Mucosa of stomach (tissue), 1 donor: ENCODE measurements around the gene BEX3.
"Not testable (repeated sequence)": the region's sequence is repeated elsewhere in the genome, so short reads cannot be mapped to it uniquely, and the experiment has no call there.

Experiments used
- H3K27me3 ChIP-seq: one replicate; pipeline ENCODE4 v1.7.0; 2013; ENCODE audit warnings: mild to moderate bottlenecking, low read length; ENCODE audit not compliant: control insufficient read depth, insufficient read depth
- H3K36me3 ChIP-seq: one replicate; pipeline ENCODE4 v1.7.0; 2013; ENCODE audit warnings: low read length; ENCODE audit not compliant: control insufficient read depth, insufficient read depth
- H3K4me1 ChIP-seq: one replicate; pipeline ENCODE4 v1.7.0; 2013; ENCODE audit warnings: mild to moderate bottlenecking, low read length; ENCODE audit not compliant: control insufficient read depth, insufficient read depth
- H3K4me3 ChIP-seq: one replicate; pipeline ENCODE4 v1.7.0; 2013; ENCODE audit warnings: low read length
- H3K9ac ChIP-seq: one replicate; pipeline ENCODE4 v1.7.0; 2013; ENCODE audit warnings: mild to moderate bottlenecking, low read length, moderate library complexity
- H3K9me3 ChIP-seq: one replicate; pipeline ENCODE4 v1.7.0; 2013; ENCODE audit warnings: mild to moderate bottlenecking, low read length, moderate library complexity; ENCODE audit not compliant: control insufficient read depth
- donor health status: Pancreatic carcinoma.

The BEX3 gene

DNA sequence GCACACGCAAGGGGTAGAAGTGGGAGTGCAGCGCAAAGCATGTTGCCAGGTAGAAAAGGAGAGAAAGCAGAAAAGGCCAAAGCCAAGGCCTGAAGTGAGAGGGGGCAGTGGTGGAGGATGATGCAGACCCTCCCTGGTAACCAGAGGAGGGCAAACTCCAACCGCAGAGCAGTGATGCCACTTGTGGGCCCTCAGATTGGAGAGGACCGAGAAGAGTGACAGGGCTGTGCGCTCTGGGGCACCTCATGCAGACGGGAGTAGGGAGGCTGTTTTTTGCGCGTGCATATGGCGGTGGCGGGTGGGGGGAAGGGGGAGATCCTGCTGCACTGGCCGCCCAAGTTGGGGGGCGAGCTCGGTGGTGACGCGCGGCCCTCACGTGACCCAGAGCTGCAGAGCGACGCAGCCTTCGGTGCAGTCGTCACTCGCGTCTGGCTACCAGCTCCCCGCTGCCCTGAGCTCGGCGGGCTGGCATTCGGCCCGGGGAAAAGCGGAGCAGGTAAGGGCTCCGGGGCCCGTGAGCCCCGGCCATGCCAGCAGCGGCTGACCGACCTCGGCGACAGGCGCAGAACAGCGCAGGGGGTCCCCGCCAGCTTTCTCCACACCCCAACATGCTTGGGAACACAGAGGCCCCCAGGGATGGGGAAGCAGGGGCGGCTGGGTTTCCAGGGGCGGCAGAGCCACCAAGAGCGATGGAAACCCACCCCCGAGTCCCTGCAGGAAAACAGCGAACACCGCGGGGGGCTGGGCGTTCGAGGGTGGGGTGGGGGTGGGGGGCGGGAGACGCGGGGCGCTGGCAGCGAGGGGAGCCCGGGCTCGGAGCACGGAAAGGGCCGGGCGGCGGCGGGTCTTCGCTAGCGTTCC, at the start of gene BEX3:
BEX3 (plus strand) TSS at position 421 of the 861 bp plus-strand sequence. CDS start 984 bp downstream, outside the sequence.
- Histone ChIP-seq H3K27me3 (no peaks in the 10 kb centered on the region), H3K36me3 (no peaks in the 10 kb centered on the region), H3K4me3 (no peak within 1 kb of the TSS), H3K9me3 (no peaks in the 10 kb centered on the region), H3K9ac (peak within 1 kb of the TSS; percentile 62), H3K4me1 (no peaks in the 10 kb centered on the region)

DNA sequence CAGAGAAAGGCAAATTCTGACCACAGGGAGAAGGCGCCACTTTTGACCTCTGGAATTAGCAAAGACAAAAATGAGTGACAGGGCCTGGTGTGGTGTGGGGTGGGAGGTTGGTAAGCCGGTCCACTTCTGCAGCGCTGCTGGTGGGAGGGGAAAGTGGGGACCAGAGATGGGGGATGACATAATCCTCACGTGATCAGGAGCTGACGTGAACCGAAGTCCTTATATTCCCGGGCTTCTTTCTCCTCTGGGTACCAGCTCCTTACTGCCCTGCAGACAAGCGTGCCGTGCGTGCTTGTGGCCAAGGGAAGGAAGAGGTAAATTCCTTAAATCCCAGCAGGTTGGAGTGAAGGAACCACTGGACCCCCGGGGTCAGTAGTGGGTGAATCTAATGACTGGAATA, 46.3 kb upstream of the BEX3 start, which contains the start of gene TCEAL7:
TCEAL7 (plus strand) TSS at position 249 of the 400 bp plus-strand sequence. CDS start 1,165 bp downstream, outside the sequence.
- H3K36me3 ChIP-seq = no peaks in the 10 kb centered on the region
- peaks cover 4% of the 10 kb centered on the region for H3K27me3 ChIP-seq
- H3K4me1 ChIP-seq = no peaks in the 10 kb centered on the region
- H3K9ac ChIP-seq = no peak within 1 kb of the TSS
- H3K4me3 ChIP-seq = no peak within 1 kb of the TSS
- H3K9me3 ChIP-seq = no peaks in the 10 kb centered on the region

DNA sequence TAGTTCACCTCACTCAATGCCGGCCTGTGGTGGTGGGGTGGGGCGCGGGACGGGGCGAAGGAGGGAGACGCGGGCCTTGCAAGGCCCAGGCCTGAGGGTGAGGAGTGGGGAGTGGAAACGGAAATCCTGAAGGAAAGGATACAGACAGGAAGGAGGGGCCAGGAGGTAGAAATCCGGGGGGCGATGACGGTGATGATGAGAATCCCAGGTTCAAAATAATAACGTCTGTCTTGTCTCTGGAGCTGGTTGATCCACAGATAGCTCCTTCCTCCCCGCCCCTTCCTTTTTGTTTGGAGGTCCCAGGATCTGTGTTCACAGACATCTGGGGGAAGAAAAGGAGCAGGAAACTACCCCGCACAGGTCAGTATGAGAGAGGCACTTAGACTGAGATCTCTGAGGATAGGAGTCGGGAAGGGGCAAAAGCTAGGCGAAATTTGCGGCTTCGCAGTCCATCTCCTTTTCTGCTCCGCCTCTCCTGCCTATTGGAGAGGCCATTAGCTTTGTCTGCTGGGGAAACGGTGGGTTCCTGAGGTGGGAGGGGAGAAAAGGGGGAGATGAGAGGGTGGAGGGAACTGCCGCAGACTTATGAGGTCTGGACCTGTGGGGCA, 45.6 kb upstream of the BEX3 start:
- Histone ChIP-seq H3K36me3 (no peaks in the 10 kb centered on the region), H3K9me3 (no peaks in the 10 kb centered on the region), H3K4me3 (no peak overlapping the region), H3K4me1 (no peaks in the 10 kb centered on the region), H3K9ac (no peak overlapping the region), H3K27me3 (peaks cover 4% of the 10 kb centered on the region)

DNA sequence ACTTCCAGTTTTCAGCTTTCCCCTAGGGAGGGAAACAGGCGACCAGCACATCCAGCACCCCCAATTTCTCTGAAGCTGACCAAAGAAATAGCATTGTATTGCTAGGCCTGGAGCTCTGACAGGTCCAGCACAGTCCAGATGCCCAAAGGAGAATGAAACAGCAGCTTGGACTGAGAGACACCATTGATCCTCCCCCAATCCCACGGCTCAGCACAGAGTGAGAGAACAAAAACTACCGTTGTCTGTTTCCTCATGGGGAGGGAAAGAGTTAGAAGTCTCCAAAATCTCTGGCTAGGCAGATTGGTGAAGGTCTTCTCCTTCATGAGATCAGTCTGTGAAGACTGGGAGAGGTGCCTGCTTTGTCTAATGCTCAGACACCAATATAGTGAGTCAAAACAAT, 37.7 kb upstream of the BEX3 start:
- Histone ChIP-seq H3K36me3 (no peaks in the 10 kb centered on the region), H3K4me1 (no peaks in the 10 kb centered on the region), H3K9ac (no peak overlapping the region), H3K27me3 (no peaks in the 10 kb centered on the region), H3K4me3 (no peak overlapping the region), H3K9me3 (no peaks in the 10 kb centered on the region)

DNA sequence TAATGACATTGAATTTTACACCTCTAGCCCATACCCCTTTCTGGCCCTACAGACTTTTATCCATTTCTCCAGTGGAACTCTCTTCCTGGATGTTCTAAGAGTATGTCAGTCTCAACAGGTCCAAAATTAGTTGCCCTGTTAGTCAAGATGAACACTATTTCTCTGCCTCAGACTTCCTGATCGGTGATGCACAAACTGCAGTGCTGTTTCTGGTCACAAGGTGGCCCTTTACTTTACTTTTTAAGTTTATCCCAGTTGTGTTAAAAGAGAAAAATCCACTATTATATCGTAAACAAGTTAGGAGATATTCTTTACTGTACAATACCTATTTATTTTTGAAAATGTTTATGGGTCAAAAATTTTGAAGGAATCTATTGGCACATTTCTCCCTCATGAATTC, 33.2 kb upstream of the BEX3 start:
- no peak overlapping the region for H3K4me3 ChIP-seq
- H3K4me1 ChIP-seq = no peaks in the 10 kb centered on the region
- no peak overlapping the region for H3K9ac ChIP-seq
- H3K36me3 ChIP-seq = no peaks in the 10 kb centered on the region
- no peaks in the 10 kb centered on the region for H3K27me3 ChIP-seq
- H3K9me3 ChIP-seq = no peaks in the 10 kb centered on the region

DNA sequence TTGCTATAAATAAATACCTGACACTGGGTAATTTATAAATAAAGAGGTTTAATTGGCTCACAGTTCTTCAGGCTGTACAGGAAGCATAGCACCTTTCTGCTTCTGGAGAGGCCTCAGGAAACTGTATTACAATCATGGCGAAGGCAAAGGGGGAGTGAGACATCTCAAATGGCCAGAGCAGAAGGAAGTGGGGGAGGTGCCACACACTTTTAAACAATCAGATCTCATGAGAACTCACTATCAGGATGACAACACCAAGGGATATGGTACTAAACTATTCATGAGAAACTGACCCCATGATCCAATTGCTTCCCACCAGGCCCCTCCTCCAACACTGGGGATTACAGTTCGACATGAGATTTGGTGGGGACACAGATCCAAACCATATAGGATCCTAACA, 31.7 kb upstream of the BEX3 start:
- H3K4me3 ChIP-seq = no peak overlapping the region
- H3K9me3 ChIP-seq = no peaks in the 10 kb centered on the region
- no peaks in the 10 kb centered on the region for H3K27me3 ChIP-seq
- H3K36me3 ChIP-seq = no peaks in the 10 kb centered on the region
- H3K4me1 ChIP-seq = no peaks in the 10 kb centered on the region
- no peak overlapping the region for H3K9ac ChIP-seq

DNA sequence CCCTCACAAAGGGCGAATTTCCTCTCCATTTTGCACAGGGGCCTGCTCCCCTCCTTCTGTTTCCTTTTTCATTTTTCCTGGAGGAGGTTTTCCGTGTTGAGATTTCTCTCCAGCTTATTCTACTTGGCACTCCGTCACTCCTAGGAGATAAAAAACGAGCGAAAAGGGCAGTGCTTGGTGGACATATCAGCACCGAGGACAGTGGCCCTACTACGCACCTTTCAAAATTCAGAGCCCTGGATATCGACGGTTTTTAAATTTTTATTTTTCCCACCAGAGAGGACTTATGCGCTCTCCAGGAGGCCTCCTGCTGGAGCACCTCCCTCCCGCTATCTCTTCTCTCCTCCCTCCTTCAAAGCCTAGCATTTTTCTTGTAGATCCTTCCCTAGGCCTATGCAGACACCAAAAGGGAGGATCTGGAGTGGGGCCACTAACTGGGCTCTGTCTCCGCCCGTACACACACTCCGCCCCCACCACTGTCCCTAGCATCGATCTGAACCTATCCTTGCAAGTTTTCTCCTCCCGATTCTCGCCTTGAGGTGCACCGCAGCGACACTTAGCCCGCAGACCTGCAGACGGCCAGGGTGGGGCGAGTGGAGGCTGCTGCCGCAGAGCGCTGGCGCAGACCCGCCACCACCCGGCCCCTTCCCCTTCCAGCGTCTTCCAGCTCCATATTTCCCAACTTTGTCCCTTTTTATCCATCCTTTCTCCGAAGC, 28.5 kb upstream of the BEX3 start:
- no peak overlapping the region for H3K4me3 ChIP-seq

DNA sequence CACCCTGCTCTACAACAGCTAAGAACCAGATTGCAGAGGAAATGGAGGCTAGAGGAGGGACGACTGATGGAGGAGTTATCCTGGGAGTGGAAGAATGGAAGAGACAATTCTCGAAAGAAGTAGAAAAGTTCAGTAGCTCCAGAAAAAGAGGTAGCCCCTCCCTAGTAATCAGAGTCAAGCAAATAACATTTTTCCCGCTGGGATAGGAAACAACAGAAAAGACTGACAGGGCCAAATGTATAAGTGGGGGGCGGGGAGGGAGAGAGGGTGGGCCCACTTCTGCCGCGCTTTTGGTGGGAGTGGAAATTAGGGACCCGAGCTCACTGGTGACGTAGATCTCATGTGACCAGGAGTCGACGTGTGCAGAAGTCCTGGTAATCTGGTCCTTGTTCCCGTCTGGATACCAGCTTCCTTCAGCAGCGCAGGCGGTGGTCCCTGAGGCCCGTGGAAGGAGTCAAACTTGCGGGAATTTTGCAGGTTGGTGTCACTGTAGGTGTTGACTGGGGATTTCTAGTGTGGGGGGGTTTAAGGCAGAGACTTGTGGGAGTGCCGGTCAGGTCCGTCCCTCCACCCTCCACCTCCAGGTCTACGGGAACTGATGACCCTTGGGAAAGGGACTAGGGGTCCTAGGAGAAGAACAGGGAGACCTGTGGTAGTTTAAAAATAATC, 20.1 kb upstream of the BEX3 start, which contains the start of gene TCEAL9:
TCEAL9 (plus strand) TSS at position 377 of the 669 bp plus-strand sequence. CDS start 1,179 bp downstream, outside the sequence.
- H3K36me3 ChIP-seq = no peaks in the 10 kb centered on the region
- peak within 1 kb of the TSS; percentile 97 for H3K9ac ChIP-seq
- peak within 1 kb of the TSS; percentile 67 for H3K4me3 ChIP-seq
- H3K27me3 ChIP-seq = no peaks in the 10 kb centered on the region
- H3K9me3 ChIP-seq = no peaks in the 10 kb centered on the region
- peaks cover 6% of the 10 kb centered on the region for H3K4me1 ChIP-seq

More for the DNA sequence above, 28.5 kb upstream of the BEX3 start:
- Histone ChIP-seq H3K27me3 (no peaks in the 10 kb centered on the region), H3K9ac (no peak overlapping the region), H3K4me1 (no peaks in the 10 kb centered on the region), H3K9me3 (no peaks in the 10 kb centered on the region), H3K36me3 (no peaks in the 10 kb centered on the region)

DNA sequence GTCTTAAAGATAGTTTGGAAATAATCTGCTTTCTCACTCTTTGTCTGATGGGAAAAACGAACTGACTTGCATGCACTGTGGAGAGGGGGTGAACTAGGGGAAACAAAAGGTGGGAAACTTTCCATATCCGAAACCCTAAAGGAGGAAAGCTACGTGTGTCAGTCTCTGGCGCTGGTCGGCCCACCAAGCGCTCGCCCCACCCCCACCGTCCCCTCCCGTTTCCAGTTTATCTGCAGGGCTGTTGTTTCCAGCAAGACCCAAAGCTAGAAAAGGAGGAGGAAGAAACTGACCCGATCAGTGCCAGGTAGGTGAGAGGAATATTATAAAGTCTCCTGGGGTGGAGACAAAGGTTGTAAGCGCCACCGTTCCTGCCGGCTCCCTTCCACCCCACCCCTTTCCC, 19.5 kb upstream of the BEX3 start:
- H3K27me3 ChIP-seq = no peaks in the 10 kb centered on the region

DNA sequence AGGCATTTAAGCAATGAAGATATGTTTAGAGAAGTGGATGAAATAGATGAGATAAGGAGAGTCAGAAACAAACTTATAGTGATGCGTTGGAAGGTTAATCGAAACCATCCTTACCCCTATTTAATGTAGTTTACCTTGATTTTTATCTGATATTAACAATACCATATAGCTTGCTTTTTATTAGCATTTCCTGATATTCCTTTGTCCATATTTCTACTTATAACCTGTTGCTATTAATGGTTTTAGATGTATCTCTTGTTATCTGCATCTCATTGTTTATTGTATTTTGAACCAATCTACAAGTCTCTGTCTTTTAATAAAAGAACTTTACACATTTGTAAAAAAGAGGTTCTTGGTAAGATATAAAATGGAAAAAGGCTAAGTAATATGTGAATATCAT, 18.5 kb upstream of the BEX3 start:
- H3K9ac ChIP-seq = peak overlapping the region; percentile 97
- peak overlapping the region; percentile 67 for H3K4me3 ChIP-seq
- H3K36me3 ChIP-seq = no peaks in the 10 kb centered on the region
- no peaks in the 10 kb centered on the region for H3K27me3 ChIP-seq
- H3K9me3 ChIP-seq = no peaks in the 10 kb centered on the region
- H3K4me1 ChIP-seq = peaks cover 6% of the 10 kb centered on the region

More for the DNA sequence above, 19.5 kb upstream of the BEX3 start:
- no peaks in the 10 kb centered on the region for H3K9me3 ChIP-seq
- H3K4me3 ChIP-seq = peak overlapping the region; percentile 67
- H3K9ac ChIP-seq = peak overlapping the region; percentile 97
- H3K4me1 ChIP-seq = peaks cover 6% of the 10 kb centered on the region
- no peaks in the 10 kb centered on the region for H3K36me3 ChIP-seq

DNA sequence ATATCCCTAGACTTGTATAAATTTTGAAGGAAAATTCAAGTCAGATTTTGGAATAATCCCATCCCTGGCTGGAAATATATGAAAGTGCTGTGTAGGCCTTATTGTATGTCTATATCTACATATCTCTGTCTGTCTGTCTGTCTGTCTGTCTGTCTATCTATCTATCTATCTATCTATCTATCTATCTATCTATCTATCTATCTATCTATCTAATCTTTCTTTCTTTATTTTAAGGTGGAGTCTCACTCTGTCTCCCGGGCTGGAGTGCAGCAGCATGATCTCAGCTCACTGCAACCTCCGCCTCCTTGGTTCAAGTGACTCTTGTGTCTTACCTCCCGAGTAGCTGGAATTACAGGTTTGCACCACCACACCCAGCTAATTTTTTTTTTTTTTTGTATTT, 16.7 kb upstream of the BEX3 start:
- not testable (repeated sequence) for H3K4me3 ChIP-seq, H3K9me3 ChIP-seq, H3K27me3 ChIP-seq, H3K9ac ChIP-seq, H3K36me3 ChIP-seq, H3K4me1 ChIP-seq
